Measurements from ENCODE around the gene GPR62.

Gene GPR62

DNA sequence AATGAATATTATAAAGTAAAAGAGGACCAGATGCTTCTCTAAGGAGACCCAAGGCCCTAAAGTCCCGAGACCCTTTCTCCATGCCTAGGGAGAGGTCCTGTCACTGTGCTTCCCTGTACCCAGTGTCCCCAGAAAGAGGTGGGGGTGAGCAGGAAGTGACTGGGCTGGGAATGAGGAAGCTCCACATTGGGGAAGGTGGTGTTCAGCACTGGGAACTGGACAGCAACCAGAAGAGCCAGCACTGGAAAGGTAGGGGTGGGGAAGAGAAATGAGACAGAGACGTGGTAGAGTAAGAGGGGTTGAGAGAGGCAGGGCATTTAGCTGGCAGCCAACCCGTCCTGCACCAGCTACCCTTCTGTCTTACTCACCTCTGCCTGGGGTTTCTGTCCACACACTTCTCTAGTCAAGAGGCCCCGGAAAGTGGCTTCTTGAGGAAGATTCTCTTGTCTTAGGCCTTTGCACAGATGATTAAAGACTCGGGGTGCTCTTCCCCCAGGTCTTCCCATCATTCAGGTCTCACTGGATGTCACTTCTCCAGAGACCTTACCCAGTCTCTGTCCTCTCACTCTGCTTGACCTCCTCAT is 25.7 kb upstream of the GPR62 start:
- TF ChIP-seq, protein P1, sequence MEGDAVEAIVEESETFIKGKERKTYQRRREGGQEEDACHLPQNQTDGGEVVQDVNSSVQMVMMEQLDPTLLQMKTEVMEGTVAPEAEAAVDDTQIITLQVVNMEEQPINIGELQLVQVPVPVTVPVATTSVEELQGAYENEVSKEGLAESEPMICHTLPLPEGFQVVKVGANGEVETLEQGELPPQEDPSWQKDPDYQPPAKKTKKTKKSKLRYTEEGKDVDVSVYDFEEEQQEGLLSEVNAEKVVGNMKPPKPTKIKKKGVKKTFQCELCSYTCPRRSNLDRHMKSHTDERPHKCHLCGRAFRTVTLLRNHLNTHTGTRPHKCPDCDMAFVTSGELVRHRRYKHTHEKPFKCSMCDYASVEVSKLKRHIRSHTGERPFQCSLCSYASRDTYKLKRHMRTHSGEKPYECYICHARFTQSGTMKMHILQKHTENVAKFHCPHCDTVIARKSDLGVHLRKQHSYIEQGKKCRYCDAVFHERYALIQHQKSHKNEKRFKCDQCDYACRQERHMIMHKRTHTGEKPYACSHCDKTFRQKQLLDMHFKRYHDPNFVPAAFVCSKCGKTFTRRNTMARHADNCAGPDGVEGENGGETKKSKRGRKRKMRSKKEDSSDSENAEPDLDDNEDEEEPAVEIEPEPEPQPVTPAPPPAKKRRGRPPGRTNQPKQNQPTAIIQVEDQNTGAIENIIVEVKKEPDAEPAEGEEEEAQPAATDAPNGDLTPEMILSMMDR (IDR thresholded peaks at IDR 0.05; ENCODE audit: low read depth, low read length, missing control alignments): no peak
- DNase-seq (ENCODE audit: low read depth): no peak
- no peak overlapping the region for H3K4me3 ChIP-seq (ENCODE audit: low read depth, low read length)
- in situ Hi-C loops (cut with HindIII; ENCODE audit: low sequenced_read_pairs): no loop called here

DNA sequence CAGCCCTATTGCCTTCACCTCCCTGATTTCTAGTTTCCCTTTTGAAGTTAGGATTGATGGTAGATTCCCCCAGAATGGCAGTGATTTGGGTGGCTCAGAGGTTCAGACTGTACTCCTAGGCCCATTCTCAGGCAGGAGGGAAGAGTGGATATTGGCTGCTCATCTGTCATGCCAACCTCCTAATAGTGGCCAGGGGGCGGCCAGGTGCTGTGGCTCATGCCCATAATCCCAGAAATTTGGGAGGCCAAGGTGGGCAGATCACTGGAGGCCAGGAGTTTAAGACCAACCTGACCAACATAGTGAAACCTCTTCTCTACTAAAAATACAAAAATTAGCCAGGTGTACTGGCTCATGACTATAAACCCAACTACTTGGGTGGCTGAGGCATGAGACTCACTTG is 24.7 kb upstream of the GPR62 start:
- H3K4me3 ChIP-seq (ENCODE audit: low read depth, low read length): no peak overlapping the region
- DNase-seq (ENCODE audit: low read depth): no peak
- in situ Hi-C loops (cut with HindIII; ENCODE audit: low sequenced_read_pairs): no loop called here
- TF ChIP-seq, protein P1 (IDR thresholded peaks at IDR 0.05; ENCODE audit: low read depth, low read length, missing control alignments): no peak

DNA sequence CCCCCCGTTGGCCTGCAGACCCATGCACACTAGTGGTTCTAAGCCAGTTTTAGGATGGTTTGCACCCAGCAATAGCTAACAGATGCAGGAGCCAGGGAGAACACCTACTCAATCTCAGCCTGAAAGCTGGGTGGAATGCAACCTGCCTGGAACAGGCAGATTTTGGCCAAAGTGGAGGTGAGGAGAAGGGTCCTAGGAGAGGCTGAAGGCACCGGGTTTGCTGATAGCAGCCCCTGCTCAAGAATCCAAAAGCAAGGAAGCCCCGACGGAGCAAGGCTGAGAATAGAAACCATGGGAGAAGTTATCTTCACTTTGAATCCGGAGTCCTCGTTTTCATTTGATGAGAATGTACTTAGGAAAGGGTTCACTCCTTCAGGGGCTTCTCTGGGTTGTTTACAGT is 23.4 kb upstream of the GPR62 start:
- in situ Hi-C loops (cut with HindIII; ENCODE audit: low sequenced_read_pairs): no loop called here
- no peak overlapping the region for H3K4me3 ChIP-seq (ENCODE audit: low read depth, low read length)
- DNase-seq (ENCODE audit: low read depth): no peak
- TF ChIP-seq, protein P1 (IDR thresholded peaks at IDR 0.05; ENCODE audit: low read depth, low read length, missing control alignments): no peak

DNA sequence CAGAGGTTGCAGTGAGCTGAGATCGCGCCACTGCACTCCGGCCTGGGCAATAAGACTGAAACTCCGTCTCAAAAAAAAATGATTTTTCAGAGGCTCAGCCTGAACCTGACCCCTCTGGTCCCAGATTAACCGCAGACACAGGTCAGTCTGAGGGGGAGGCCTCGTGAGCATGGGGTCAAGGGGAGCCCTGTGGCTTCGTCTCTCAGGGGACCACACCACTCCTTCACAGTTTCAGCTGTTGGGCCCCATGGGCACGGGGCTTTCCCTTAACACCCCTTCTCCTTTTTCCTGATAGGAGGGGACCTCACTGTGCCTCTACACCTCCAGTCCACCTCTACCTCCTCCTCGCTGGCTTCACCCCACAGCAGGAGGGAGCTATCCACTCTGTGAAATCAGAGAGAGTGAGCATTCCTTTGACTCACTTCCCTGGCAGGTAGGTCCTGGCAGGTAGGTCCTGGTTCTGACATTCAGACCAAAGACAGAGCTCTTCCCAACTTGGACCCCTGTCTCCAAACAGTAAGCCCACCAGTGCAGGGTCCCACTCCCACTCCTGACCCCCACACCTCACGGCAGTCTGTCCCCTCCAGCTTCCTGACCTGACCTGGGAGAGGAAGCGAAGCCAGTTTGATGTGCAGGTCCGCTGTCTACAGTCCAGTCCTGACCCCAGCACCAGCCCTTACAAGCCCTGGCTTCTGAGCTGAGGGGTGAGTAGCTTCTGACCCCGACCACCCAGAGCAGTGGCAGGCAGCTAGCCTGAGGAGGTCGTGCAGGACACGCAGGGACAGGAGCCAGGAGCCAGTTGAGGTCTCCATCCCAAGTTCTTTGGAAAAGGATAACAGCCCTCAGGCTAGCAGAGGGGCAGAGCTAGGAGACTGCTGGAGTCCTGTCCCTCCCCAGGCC is 22.5 kb upstream of the GPR62 start:
- TF ChIP-seq, protein P1 (IDR thresholded peaks at IDR 0.05; ENCODE audit: low read depth, low read length, missing control alignments): no peak
- in situ Hi-C loops (cut with HindIII; ENCODE audit: low sequenced_read_pairs): no loop called here
- DNase-seq (ENCODE audit: low read depth): no peak
- no peak overlapping the region for H3K4me3 ChIP-seq (ENCODE audit: low read depth, low read length)

DNA sequence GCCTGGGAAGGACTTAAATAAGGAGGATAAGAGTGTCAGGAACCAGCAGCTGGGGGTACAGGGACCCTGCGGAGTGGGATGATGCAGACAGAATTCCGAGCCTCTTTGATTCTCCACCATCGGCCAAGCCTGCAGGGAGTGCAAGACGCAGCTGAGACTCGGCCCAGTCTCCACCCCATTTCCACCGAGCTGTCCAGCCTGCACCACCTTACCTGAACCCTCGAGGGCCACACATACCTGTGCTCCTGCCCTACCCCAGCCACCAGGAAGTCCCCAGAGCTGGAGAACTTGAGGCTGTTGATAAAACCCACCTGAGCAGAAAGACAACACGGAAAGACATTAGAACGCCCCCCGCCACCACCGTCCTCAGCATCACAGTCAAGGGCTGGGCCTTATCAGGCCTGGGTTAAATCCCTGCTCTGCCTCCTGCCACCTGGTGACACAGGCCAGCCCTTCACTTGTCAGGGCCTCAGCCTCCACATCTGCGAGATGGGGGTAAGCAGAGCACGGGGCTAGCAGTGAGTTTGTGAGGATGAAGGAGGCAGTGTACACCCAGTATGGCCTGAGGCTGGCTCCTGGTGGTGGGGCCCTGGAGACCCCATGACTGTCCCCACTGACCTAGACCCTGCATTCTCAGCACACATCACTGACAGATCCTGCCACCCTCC is 21.6 kb upstream of the GPR62 start:
- no peak for DNase-seq (ENCODE audit: low read depth)
- TF ChIP-seq, protein P1 (IDR thresholded peaks at IDR 0.05; ENCODE audit: low read depth, low read length, missing control alignments): no peak
- H3K4me3 ChIP-seq (ENCODE audit: low read depth, low read length): no peak overlapping the region
- in situ Hi-C loops (cut with HindIII; ENCODE audit: low sequenced_read_pairs): no loop called here

DNA sequence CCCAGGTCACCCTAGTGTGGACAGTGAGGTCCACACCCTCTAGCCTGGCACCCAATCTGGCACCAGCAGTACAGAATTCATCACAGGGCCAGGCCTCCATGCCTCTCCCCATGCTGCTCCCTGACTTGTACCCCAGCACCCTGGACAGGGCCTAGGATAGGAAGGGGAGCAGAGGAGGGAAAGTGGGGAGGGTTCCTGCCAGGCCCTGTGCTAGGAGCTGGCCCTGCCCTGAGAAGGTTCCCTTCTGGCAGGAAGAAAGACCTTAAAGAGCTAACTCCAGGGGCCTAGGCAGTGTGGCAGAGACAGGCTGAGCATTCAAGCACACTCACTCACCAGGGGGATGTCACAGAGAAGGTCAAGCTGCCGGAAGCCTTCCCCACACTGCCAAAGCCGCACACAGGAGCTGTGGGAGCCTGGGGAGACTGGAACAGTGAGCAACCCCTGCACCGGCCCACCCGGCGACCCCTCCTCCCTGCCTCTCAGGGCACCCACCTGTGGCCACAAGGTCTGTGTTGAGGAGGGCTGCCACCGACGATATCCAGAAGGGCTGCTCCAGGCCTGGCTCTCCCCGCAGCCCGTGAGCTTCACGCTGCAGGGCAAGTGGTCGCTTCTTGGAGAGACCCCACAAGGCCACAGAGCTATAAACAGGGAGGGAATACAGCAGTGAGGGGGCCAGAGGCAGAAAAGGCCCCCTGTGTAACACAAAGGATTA is 20.9 kb upstream of the GPR62 start:
- no peak for DNase-seq (ENCODE audit: low read depth)
- in situ Hi-C loops (cut with HindIII; ENCODE audit: low sequenced_read_pairs): no loop called here
- TF ChIP-seq, protein P1 (IDR thresholded peaks at IDR 0.05; ENCODE audit: low read depth, low read length, missing control alignments): no peak
- H3K4me3 ChIP-seq (ENCODE audit: low read depth, low read length): no peak overlapping the region
